DND-41 (cell line): ENCODE data around the gene CHRNA1.

Source experiments
- ATAC-seq: fragments of 200-7000 bp; cut with Tn5 transposase; 3 replicates; pipeline ENCODE4 v1.9.1; 2021; ENCODE audit warnings: low read depth; ENCODE audit not compliant: insufficient read depth
- DNase-seq: peaks from one replicate; pipeline ENCODE4 v3.0.0-alpha.2; 2020
- H2AFZ ChIP-seq: 2 replicates; pipeline ENCODE4 v1.6.0; 2012; ENCODE audit warnings: low read depth, low read length
- H3K27ac ChIP-seq: 2 replicates; pipeline ENCODE4 v1.5.1; 2012; ENCODE audit warnings: low read length, inconsistent platforms
- H3K27me3 ChIP-seq: fragments of 200-600 bp; sonication (generic); 2 replicates; pipeline ENCODE4 v1.6.0; 2012; ENCODE audit warnings: low read length, mild to moderate bottlenecking, inconsistent platforms; ENCODE audit not compliant: insufficient read depth, poor library complexity
- H3K36me3 ChIP-seq: 2 replicates; pipeline ENCODE4 v1.5.1; 2012; ENCODE audit warnings: low read length, inconsistent platforms; ENCODE audit not compliant: insufficient read depth
- H3K4me1 ChIP-seq: 2 replicates; pipeline ENCODE4 v1.5.1; 2012; ENCODE audit warnings: mild to moderate bottlenecking, low read length; ENCODE audit not compliant: insufficient read depth
- H3K4me2 ChIP-seq: 2 replicates; pipeline ENCODE4 v1.6.0; 2012; ENCODE audit warnings: mild to moderate bottlenecking, moderate library complexity, low read length, inconsistent platforms; ENCODE audit not compliant: insufficient read depth
- H3K4me3 ChIP-seq, 2 experiments: fragments of 200-600 bp in 1 of 2; shearing (Covaris generic) in 1 of 2; 2 replicates each; pipeline ENCODE4 v1.5.1; 2012 to 2016; ENCODE audit warnings: inconsistent platforms in 2 of 2, low read length in 2 of 2, mild to moderate bottlenecking in 2 of 2, low read depth in 1 of 2, moderate library complexity in 1 of 2
- H3K79me2 ChIP-seq: 2 replicates; pipeline ENCODE4 v1.6.0; 2012; ENCODE audit warnings: low read length, inconsistent platforms; ENCODE audit not compliant: insufficient read depth
- H3K9ac ChIP-seq: 2 replicates; pipeline ENCODE4 v1.6.0; 2012; ENCODE audit warnings: low read depth, mild to moderate bottlenecking, inconsistent platforms, low read length, moderate library complexity
- H3K9me3 ChIP-seq: 2 replicates; pipeline ENCODE4 v1.5.1; 2012; ENCODE audit warnings: low read length, moderate library complexity, mild to moderate bottlenecking, inconsistent platforms; ENCODE audit not compliant: insufficient read depth, severe bottlenecking
- H4K20me1 ChIP-seq: 2 replicates; pipeline ENCODE4 v1.6.0; 2012; ENCODE audit warnings: low read length; ENCODE audit not compliant: insufficient read depth
- CTCF ChIP-seq: IDR thresholded peaks from 2 replicates; pipeline ENCODE4 v1.5.1; 2012; ENCODE audit warnings: borderline replicate concordance, low read length, moderate library complexity, mild to moderate bottlenecking; ENCODE audit not compliant: poor library complexity, severe bottlenecking; ENCODE audit errors: extremely low read depth
- EZH2 ChIP-seq: IDR thresholded peaks from 3 replicates; pipeline ENCODE4 v1.6.1; 2012; ENCODE audit warnings: borderline replicate concordance, low read depth, mild to moderate bottlenecking, moderate library complexity, low read length, inconsistent platforms; ENCODE audit not compliant: severe bottlenecking

Gene CHRNA1

GRCh38 chr2:174776223-174776622 lies 12.0 kb upstream of the CHRNA1 start:
- no peak overlapping the region for H3K27ac ChIP-seq
- H3K9ac ChIP-seq, result no peak overlapping the region
- TF ChIP-seq EZH2, result no peak
- TF ChIP-seq CTCF, result peak; percentile 64
- no peaks in the 10 kb centered on the region for H3K27me3 ChIP-seq
- H3K4me2 ChIP-seq, result no peak overlapping the region
- H3K36me3 ChIP-seq, result no peaks in the 10 kb centered on the region
- no peak overlapping the region for H2AFZ ChIP-seq
- no peak overlapping the region for H3K4me3 ChIP-seq
- H3K4me1 ChIP-seq, result peaks cover 21% of the 10 kb centered on the region
- no peaks in the 10 kb centered on the region for H3K79me2 ChIP-seq
- no peak for DNase-seq
- no peak for ATAC-seq
- no peaks in the 10 kb centered on the region for H4K20me1 ChIP-seq
- H3K9me3 ChIP-seq, result no peaks in the 10 kb centered on the region

- H3K9me3 ChIP-seq, result no peaks in the 10 kb centered on the region
- ATAC-seq, result no peak
- no peaks in the 10 kb centered on the region for H3K79me2 ChIP-seq
- H3K4me2 ChIP-seq, result no peak overlapping the region
- no peak overlapping the region for H3K4me3 ChIP-seq
- no peak overlapping the region for H3K27ac ChIP-seq
- no peak overlapping the region for H2AFZ ChIP-seq
- peaks cover 21% of the 10 kb centered on the region for H3K4me1 ChIP-seq
- H3K9ac ChIP-seq, result no peak overlapping the region
- no peaks in the 10 kb centered on the region for H3K36me3 ChIP-seq
- H3K27me3 ChIP-seq, result no peaks in the 10 kb centered on the region
- H4K20me1 ChIP-seq, result no peaks in the 10 kb centered on the region
- no peak for DNase-seq
- TF ChIP-seq EZH2 (no peak), CTCF (no peak)
Observed at GRCh38 chr2:174775571-174775980, 11.3 kb upstream of the CHRNA1 start.

- H3K9ac ChIP-seq, result no peak overlapping the region
- TF ChIP-seq CTCF (no peak), EZH2 (no peak)
- DNase-seq, result no peak
- H3K4me1 ChIP-seq, result peaks cover 21% of the 10 kb centered on the region
- no peak for ATAC-seq
- H3K4me3 ChIP-seq, result no peak overlapping the region
- H3K9me3 ChIP-seq, result no peaks in the 10 kb centered on the region
- no peaks in the 10 kb centered on the region for H3K36me3 ChIP-seq
- H3K4me2 ChIP-seq, result no peak overlapping the region
- no peak overlapping the region for H3K27ac ChIP-seq
- no peaks in the 10 kb centered on the region for H4K20me1 ChIP-seq
- no peaks in the 10 kb centered on the region for H3K79me2 ChIP-seq
- no peak overlapping the region for H2AFZ ChIP-seq
- no peaks in the 10 kb centered on the region for H3K27me3 ChIP-seq
Observed at GRCh38 chr2:174774886-174775285, 10.6 kb upstream of the CHRNA1 start.

- Histone ChIP-seq H3K9me3 (no peaks in the 10 kb centered on the region), H3K79me2 (no peaks in the 10 kb centered on the region), H3K27ac (no peak overlapping the region), H3K27me3 (peaks cover 3% of the 10 kb centered on the region), H3K36me3 (no peaks in the 10 kb centered on the region), H4K20me1 (no peaks in the 10 kb centered on the region), H2AFZ (no peak overlapping the region), H3K4me3 (no peak overlapping the region), H3K9ac (no peak overlapping the region), H3K4me1 (peaks cover 9% of the 10 kb centered on the region), H3K4me2 (no peak overlapping the region)
- TF ChIP-seq CTCF (no peak), EZH2 (no peak)
- no peak for DNase-seq
- no peak for ATAC-seq
Observed at GRCh38 chr2:174773215-174773614, 8.9 kb upstream of the CHRNA1 start.
